ENCODE results near the gene CLBA1.

The CLBA1 gene

GRCh38 chr14:104973385-104974145, 12.0 kb upstream of the CLBA1 start:
- DNase-seq, result no peak
- Histone ChIP-seq H2BK120ac (ENCODE audit: low read depth, low read length) (peak overlapping the region; percentile 44), H3K79me1 (replicated peaks; ENCODE audit: low read length, poor library complexity, severe bottlenecking) (peaks cover 17% of the 10 kb centered on the region), H3K14ac (ENCODE audit: low read length in 2 of 2) (no peak overlapping the region), H2AK5ac (ENCODE audit: low read length, severe bottlenecking) (peak overlapping the region; percentile 80), H3K4me2 (ENCODE audit: low read length, poor library complexity, severe bottlenecking) (no peak overlapping the region), H3K18ac (ENCODE audit: low read depth in 1 of 2, low read length in 2 of 2) (peak overlapping the region; percentile 37 to 90), H2BK15ac (ENCODE audit: low read depth, poor library complexity, severe bottlenecking) (peak overlapping the region; percentile 66), H3K4me3 (ENCODE audit: insufficient read depth in 1 of 2, low read depth in 1 of 2, low read length in 2 of 2) (peak overlapping the region in 1 of 2 experiments; percentile 64), H3K36me3 (ENCODE audit: control insufficient read depth in 1 of 2, insufficient read depth in 2 of 2, low read depth in 1 of 2, low read length in 2 of 2) (peaks cover 0 to 5% of the 10 kb centered on the region in 2 experiments), H3K9me3 (ENCODE audit: control insufficient read depth, low read length) (no peaks in the 10 kb centered on the region), H3K27me3 (ENCODE audit: control insufficient read depth in 1 of 2, insufficient read depth in 1 of 2, low read length in 2 of 2) (no peaks in the 10 kb centered on the region), H3K23ac (ENCODE audit: low read length in 2 of 2) (peak overlapping the region in 1 of 2 experiments; percentile 47), H4K8ac (ENCODE audit: low read length) (peak overlapping the region; percentile 79), H3K9ac (ENCODE audit: low read length) (peak overlapping the region; percentile 91), H3K4me1 (ENCODE audit: control insufficient read depth, insufficient read depth, low read depth, low read length) (peaks cover 92% of the 10 kb centered on the region), H2BK12ac (ENCODE audit: low read length in 2 of 2) (peak overlapping the region; percentile 70 to 73), H2AFZ (ENCODE audit: low read depth, low read length) (peak overlapping the region; percentile 32), H3K27ac (ENCODE audit: low read length, poor library complexity, severe bottlenecking) (peak overlapping the region; percentile 86), H3K4ac (ENCODE audit: low read depth in 1 of 2, low read length in 2 of 2) (peak overlapping the region; percentile 10 to 91), H2BK5ac (ENCODE audit: low read depth, low read length, poor library complexity, severe bottlenecking) (peak overlapping the region; percentile 11), H4K91ac (ENCODE audit: low read length) (peak overlapping the region; percentile 86)
- WGBS, result 24% methylated on average over 14 of the region's 23 CpGs

GRCh38 chr14:104974146-104974541, 11.4 kb upstream of the CLBA1 start:
- Histone ChIP-seq H3K79me1 (replicated peaks; ENCODE audit: low read length, poor library complexity, severe bottlenecking) (peaks cover 17% of the 10 kb centered on the region), H3K4ac (ENCODE audit: low read depth in 1 of 2, low read length in 2 of 2) (peak overlapping the region; percentile 58 to 63), H2BK120ac (ENCODE audit: low read depth, low read length) (no peak overlapping the region), H3K4me2 (ENCODE audit: low read length, poor library complexity, severe bottlenecking) (no peak overlapping the region), H3K23ac (ENCODE audit: low read length in 2 of 2) (no peak overlapping the region), H2AK5ac (ENCODE audit: low read length, severe bottlenecking) (peak overlapping the region; percentile 80), H2AFZ (ENCODE audit: low read depth, low read length) (no peak overlapping the region), H3K9ac (ENCODE audit: low read length) (peak overlapping the region; percentile 91), H2BK12ac (ENCODE audit: low read length in 2 of 2) (peak overlapping the region; percentile 23 to 83), H4K8ac (ENCODE audit: low read length) (no peak overlapping the region), H3K36me3 (ENCODE audit: control insufficient read depth in 1 of 2, insufficient read depth in 2 of 2, low read depth in 1 of 2, low read length in 2 of 2) (peaks cover 0 to 5% of the 10 kb centered on the region in 2 experiments), H2BK5ac (ENCODE audit: low read depth, low read length, poor library complexity, severe bottlenecking) (no peak overlapping the region), H3K18ac (ENCODE audit: low read depth in 1 of 2, low read length in 2 of 2) (peak overlapping the region; percentile 23 to 83), H3K9me3 (ENCODE audit: control insufficient read depth, low read length) (no peaks in the 10 kb centered on the region), H4K91ac (ENCODE audit: low read length) (peak overlapping the region; percentile 86), H3K27me3 (ENCODE audit: control insufficient read depth in 1 of 2, insufficient read depth in 1 of 2, low read length in 2 of 2) (no peaks in the 10 kb centered on the region), H3K27ac (ENCODE audit: low read length, poor library complexity, severe bottlenecking) (peak overlapping the region; percentile 86), H3K4me1 (ENCODE audit: control insufficient read depth, insufficient read depth, low read depth, low read length) (peaks cover 92% of the 10 kb centered on the region), H3K14ac (ENCODE audit: low read length in 2 of 2) (peak overlapping the region in 1 of 2 experiments; percentile 18), H2BK15ac (ENCODE audit: low read depth, poor library complexity, severe bottlenecking) (peak overlapping the region; percentile 26), H3K4me3 (ENCODE audit: insufficient read depth in 1 of 2, low read depth in 1 of 2, low read length in 2 of 2) (peak overlapping the region in 1 of 2 experiments; percentile 64)
- 93% methylated on average over 13 of the region's 13 CpGs for WGBS
- no peak for DNase-seq

GRCh38 chr14:104974665-104975390, 10.8 kb upstream of the CLBA1 start:
- Histone ChIP-seq H2AK5ac (ENCODE audit: low read length, severe bottlenecking) (peak overlapping the region; percentile 80), H2BK120ac (ENCODE audit: low read depth, low read length) (no peak overlapping the region), H3K36me3 (ENCODE audit: control insufficient read depth in 1 of 2, insufficient read depth in 2 of 2, low read depth in 1 of 2, low read length in 2 of 2) (peaks cover 0 to 5% of the 10 kb centered on the region in 2 experiments), H3K14ac (ENCODE audit: low read length in 2 of 2) (no peak overlapping the region), H3K23ac (ENCODE audit: low read length in 2 of 2) (no peak overlapping the region), H2AFZ (ENCODE audit: low read depth, low read length) (no peak overlapping the region), H3K79me1 (replicated peaks; ENCODE audit: low read length, poor library complexity, severe bottlenecking) (peaks cover 17% of the 10 kb centered on the region), H3K4me2 (ENCODE audit: low read length, poor library complexity, severe bottlenecking) (no peak overlapping the region), H3K18ac (ENCODE audit: low read depth in 1 of 2, low read length in 2 of 2) (peak overlapping the region in 1 of 2 experiments; percentile 83), H3K4ac (ENCODE audit: low read depth in 1 of 2, low read length in 2 of 2) (peak overlapping the region; percentile 58 to 63), H2BK12ac (ENCODE audit: low read length in 2 of 2) (peak overlapping the region; percentile 57 to 83), H4K8ac (ENCODE audit: low read length) (peak overlapping the region; percentile 31), H3K27ac (ENCODE audit: low read length, poor library complexity, severe bottlenecking) (peak overlapping the region; percentile 86), H3K4me1 (ENCODE audit: control insufficient read depth, insufficient read depth, low read depth, low read length) (peaks cover 92% of the 10 kb centered on the region), H3K4me3 (ENCODE audit: insufficient read depth in 1 of 2, low read depth in 1 of 2, low read length in 2 of 2) (no peak overlapping the region), H2BK5ac (ENCODE audit: low read depth, low read length, poor library complexity, severe bottlenecking) (no peak overlapping the region), H3K9ac (ENCODE audit: low read length) (peak overlapping the region; percentile 91), H2BK15ac (ENCODE audit: low read depth, poor library complexity, severe bottlenecking) (peak overlapping the region; percentile 28), H4K91ac (ENCODE audit: low read length) (peak overlapping the region; percentile 86), H3K9me3 (ENCODE audit: control insufficient read depth, low read length) (no peaks in the 10 kb centered on the region), H3K27me3 (ENCODE audit: control insufficient read depth in 1 of 2, insufficient read depth in 1 of 2, low read length in 2 of 2) (no peaks in the 10 kb centered on the region)
- 98% methylated on average over 14 of the region's 14 CpGs for WGBS
- no peak for DNase-seq
